ENCODE data around the gene BCL2.

Gene BCL2

DNA sequence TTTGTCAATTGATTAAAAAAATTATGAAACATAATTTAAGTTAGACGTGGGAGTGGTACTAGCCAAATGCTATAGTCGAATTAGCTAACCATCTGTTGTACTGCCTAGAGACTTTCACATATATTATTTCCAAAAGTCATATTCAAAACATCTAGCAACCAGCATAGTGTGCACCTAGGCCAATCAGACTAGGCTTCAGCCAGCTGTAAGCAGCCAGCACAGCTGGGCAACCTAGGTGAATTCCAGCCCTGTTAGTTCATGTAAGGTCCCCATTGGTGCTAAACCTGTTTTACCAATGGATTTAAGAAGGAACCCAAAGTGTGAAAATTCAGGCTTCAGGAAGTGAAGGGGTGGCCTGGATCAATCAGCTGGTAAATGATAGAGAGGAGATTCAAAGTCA lies 144.3 kb downstream of the BCL2 start:
- H3K4me3 ChIP-seq (ENCODE audit: control insufficient read depth in 1 of 7, extremely low read depth in 1 of 7, insufficient read depth in 4 of 7, low read depth in 2 of 7, low read length in 6 of 7) = no peak overlapping the region
- ChIA-PET CTCF (interaction anchor here (1.1 kb wide), 1 partner anchor 143 kb away, joined by 3 read pairs; no protein-coding TSS in a partner anchor), POLR2A (no interaction called here)
- H3K36me3 ChIP-seq (ENCODE audit: control insufficient read depth in 4 of 4, insufficient read depth in 4 of 4, low read length in 3 of 4) = peaks cover 0 to 12% (median 0%) of the 10 kb centered on the region in 4 experiments
- DNase-seq = no peak
- H3K4me1 ChIP-seq (ENCODE audit: control extremely low read depth in 1 of 4, control insufficient read depth in 4 of 4, insufficient read depth in 4 of 4, low read length in 3 of 4) = peaks cover 0 to 15% (median 6%) of the 10 kb centered on the region in 4 experiments
- H3K27me3 ChIP-seq (replicated peaks in 2 of 5; ENCODE audit: control insufficient read depth in 4 of 5, insufficient read depth in 5 of 5, low read length in 4 of 5) = no peaks in the 10 kb centered on the region
- no CpG with 5 or more reads among the region's 2 CpGs for WGBS (ENCODE audit: insufficient coverage)
- peaks cover 0 to 4% (median 0%) of the 10 kb centered on the region in 5 experiments for H3K9me3 ChIP-seq (ENCODE audit: control extremely low read depth in 1 of 5, control insufficient read depth in 4 of 5, insufficient read depth in 2 of 5, low read depth in 1 of 5, low read length in 4 of 5)
- H3K27ac ChIP-seq (ENCODE audit: insufficient read depth in 1 of 2, low read depth in 1 of 2, low read length in 2 of 2, poor library complexity in 1 of 2, severe bottlenecking in 2 of 2) = no peak overlapping the region

DNA sequence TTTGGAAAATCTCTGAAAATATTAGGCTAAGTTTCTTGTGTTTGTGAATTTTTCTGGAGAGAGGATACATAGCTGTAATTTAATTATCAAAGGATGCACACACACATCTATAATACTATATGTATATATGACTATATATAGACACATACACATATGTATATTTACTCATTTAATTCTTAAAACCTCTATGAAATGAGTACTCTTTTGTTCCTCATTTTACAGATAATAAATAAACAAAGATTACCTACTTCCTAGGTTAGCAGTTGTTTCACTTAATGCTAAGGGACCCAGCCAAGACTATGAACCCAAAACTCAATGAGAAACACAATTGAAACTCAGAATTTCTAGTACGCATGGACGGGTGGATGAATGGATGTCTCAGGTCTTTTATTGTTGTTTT lies 145.6 kb downstream of the BCL2 start:
- Histone ChIP-seq H3K4me3 (ENCODE audit: control insufficient read depth in 1 of 7, extremely low read depth in 1 of 7, insufficient read depth in 4 of 7, low read depth in 2 of 7, low read length in 6 of 7) (peak overlapping the region in 1 of 7 experiments; percentile 40), H3K4me1 (ENCODE audit: control extremely low read depth in 1 of 4, control insufficient read depth in 4 of 4, insufficient read depth in 4 of 4, low read length in 3 of 4) (peaks cover 0 to 12% (median 4%) of the 10 kb centered on the region in 4 experiments), H3K27me3 (replicated peaks in 2 of 5; ENCODE audit: control insufficient read depth in 4 of 5, insufficient read depth in 5 of 5, low read length in 4 of 5) (no peaks in the 10 kb centered on the region), H3K9me3 (ENCODE audit: control extremely low read depth in 1 of 5, control insufficient read depth in 4 of 5, insufficient read depth in 2 of 5, low read depth in 1 of 5, low read length in 4 of 5) (peaks cover 0 to 4% (median 0%) of the 10 kb centered on the region in 5 experiments), H3K36me3 (ENCODE audit: control insufficient read depth in 4 of 4, insufficient read depth in 4 of 4, low read length in 3 of 4) (peaks cover 0 to 5% (median 0%) of the 10 kb centered on the region in 4 experiments), H3K27ac (ENCODE audit: insufficient read depth in 1 of 2, low read depth in 1 of 2, low read length in 2 of 2, poor library complexity in 1 of 2, severe bottlenecking in 2 of 2) (no peak overlapping the region)
- WGBS (ENCODE audit: insufficient coverage) = no CpG with 5 or more reads among the region's 2 CpGs
- ChIA-PET POLR2A (no interaction called here), CTCF (interaction anchor here (0.7 to 2.8 kb wide), 4 partner anchors 144 to 703 kb away, joined by 3 to 14 read pairs (median 3); partner anchors contain the start of gene BCL2)
- no peak for DNase-seq

DNA sequence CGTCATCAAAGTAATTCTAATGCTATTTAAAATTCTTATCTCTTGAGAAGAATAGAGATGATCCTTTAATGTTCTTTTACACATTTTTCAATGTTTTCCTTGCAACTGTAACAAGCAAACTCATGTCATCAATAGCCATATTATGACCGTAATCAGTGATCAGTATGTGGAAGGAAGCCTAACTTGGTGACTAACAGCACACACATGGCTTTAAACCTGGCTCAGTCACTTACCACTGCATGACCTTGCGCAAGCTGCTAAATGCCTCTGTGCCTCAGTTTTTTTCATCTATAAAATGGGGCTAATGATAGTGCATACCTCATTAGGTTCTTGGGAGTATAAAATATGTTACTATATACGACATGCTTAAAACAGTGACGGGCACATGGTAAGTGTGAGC lies 149.7 kb downstream of the BCL2 start:
- Histone ChIP-seq H3K4me3 (ENCODE audit: control insufficient read depth in 1 of 7, extremely low read depth in 1 of 7, insufficient read depth in 4 of 7, low read depth in 2 of 7, low read length in 6 of 7) (no peak overlapping the region), H3K9me3 (ENCODE audit: control extremely low read depth in 1 of 5, control insufficient read depth in 4 of 5, insufficient read depth in 2 of 5, low read depth in 1 of 5, low read length in 4 of 5) (peaks cover 0 to 1% (median 0%) of the 10 kb centered on the region in 5 experiments), H3K27me3 (replicated peaks in 2 of 5; ENCODE audit: control insufficient read depth in 4 of 5, insufficient read depth in 5 of 5, low read length in 4 of 5) (no peaks in the 10 kb centered on the region), H3K4me1 (ENCODE audit: control extremely low read depth in 1 of 4, control insufficient read depth in 4 of 4, insufficient read depth in 4 of 4, low read length in 3 of 4) (peaks cover 0 to 6% (median 2%) of the 10 kb centered on the region in 4 experiments), H3K36me3 (ENCODE audit: control insufficient read depth in 4 of 4, insufficient read depth in 4 of 4, low read length in 3 of 4) (peaks cover 0 to 2% (median 0%) of the 10 kb centered on the region in 4 experiments), H3K27ac (ENCODE audit: insufficient read depth in 1 of 2, low read depth in 1 of 2, low read length in 2 of 2, poor library complexity in 1 of 2, severe bottlenecking in 2 of 2) (no peak overlapping the region)
- ChIA-PET POLR2A (no interaction called here), CTCF (interaction anchor here (1.5 kb wide), 1 partner anchor 39 kb away, joined by 3 read pairs; no protein-coding TSS in a partner anchor)
- no peak for DNase-seq
- WGBS (ENCODE audit: insufficient coverage) = 92% methylated on average over 2 of the region's 5 CpGs

DNA sequence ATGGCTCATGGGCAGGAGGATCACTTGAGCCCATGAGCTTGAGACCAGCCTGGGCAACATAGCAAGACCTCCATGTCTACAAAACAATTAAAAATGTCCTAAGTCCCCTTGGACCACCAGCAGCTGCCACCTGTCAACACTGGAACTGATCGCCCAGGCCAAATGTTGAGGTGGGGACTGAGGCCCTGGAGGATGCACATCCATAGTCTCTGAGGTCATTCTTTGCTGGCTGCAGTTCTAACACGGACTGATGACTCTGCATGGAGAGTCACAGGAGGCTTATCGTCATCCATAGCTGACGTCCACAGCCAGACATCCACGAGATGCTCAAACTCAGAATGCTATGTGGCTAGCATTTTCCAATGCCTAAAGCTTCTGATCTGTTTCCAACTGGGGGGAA lies 151.3 kb downstream of the BCL2 start:
- H3K27ac ChIP-seq (ENCODE audit: insufficient read depth in 1 of 2, low read depth in 1 of 2, low read length in 2 of 2, poor library complexity in 1 of 2, severe bottlenecking in 2 of 2) = no peak overlapping the region
- CTCF ChIA-PET = interaction anchor here (1.0 to 1.6 kb wide), 3 partner anchors 12 to 18 kb away, joined by 3 to 4 read pairs (median 3); no protein-coding TSS in a partner anchor

DNA sequence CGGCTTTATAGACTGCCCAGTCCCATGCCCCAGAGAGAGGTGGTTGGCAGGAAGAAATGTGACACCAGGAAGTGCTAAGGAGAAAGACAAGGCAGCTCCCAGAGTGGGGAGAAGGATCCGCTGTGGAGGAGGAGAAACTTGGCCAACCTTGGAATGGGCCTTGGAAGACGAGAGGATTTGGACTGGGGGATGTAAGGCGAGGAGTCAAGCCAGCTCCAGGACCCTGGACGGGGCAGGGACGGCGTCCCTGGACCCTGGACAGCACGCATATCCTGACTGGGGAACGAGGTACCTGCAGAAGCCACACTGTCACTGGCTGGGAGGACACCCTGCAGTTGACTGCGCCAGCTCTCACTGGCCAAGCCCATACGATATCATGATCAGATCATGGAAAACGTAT lies 153.4 kb downstream of the BCL2 start:
- peaks cover 0 to 2% (median 0%) of the 10 kb centered on the region in 4 experiments for H3K36me3 ChIP-seq (ENCODE audit: control insufficient read depth in 4 of 4, insufficient read depth in 4 of 4, low read length in 3 of 4)
- no peak overlapping the region for H3K27ac ChIP-seq (ENCODE audit: insufficient read depth in 1 of 2, low read depth in 1 of 2, low read length in 2 of 2, poor library complexity in 1 of 2, severe bottlenecking in 2 of 2)
- 97% methylated on average over 10 of the region's 12 CpGs for WGBS (ENCODE audit: insufficient coverage)
- ChIA-PET CTCF (interaction anchor here (0.9 to 5.8 kb wide), 4 partner anchors 13 to 35 kb away, joined by 3 to 39 read pairs (median 4); no protein-coding TSS in a partner anchor), POLR2A (no interaction called here)
- no peaks in the 10 kb centered on the region for H3K27me3 ChIP-seq (replicated peaks in 2 of 5; ENCODE audit: control insufficient read depth in 4 of 5, insufficient read depth in 5 of 5, low read length in 4 of 5)
- no peak overlapping the region for H3K4me3 ChIP-seq (ENCODE audit: control insufficient read depth in 1 of 7, extremely low read depth in 1 of 7, insufficient read depth in 4 of 7, low read depth in 2 of 7, low read length in 6 of 7)
- peaks cover 0 to 11% (median 0%) of the 10 kb centered on the region in 4 experiments for H3K4me1 ChIP-seq (ENCODE audit: control extremely low read depth in 1 of 4, control insufficient read depth in 4 of 4, insufficient read depth in 4 of 4, low read length in 3 of 4)
- H3K9me3 ChIP-seq (ENCODE audit: control extremely low read depth in 1 of 5, control insufficient read depth in 4 of 5, insufficient read depth in 2 of 5, low read depth in 1 of 5, low read length in 4 of 5) = no peaks in the 10 kb centered on the region
- DNase-seq = no peak

More for the DNA sequence above, 151.3 kb downstream of the BCL2 start:
- POLR2A ChIA-PET = no interaction called here
- WGBS (ENCODE audit: insufficient coverage) = 88% methylated on average over 5 of the region's 5 CpGs
- Histone ChIP-seq H3K27me3 (replicated peaks in 2 of 5; ENCODE audit: control insufficient read depth in 4 of 5, insufficient read depth in 5 of 5, low read length in 4 of 5) (no peaks in the 10 kb centered on the region), H3K36me3 (ENCODE audit: control insufficient read depth in 4 of 4, insufficient read depth in 4 of 4, low read length in 3 of 4) (peaks cover 0 to 2% (median 0%) of the 10 kb centered on the region in 4 experiments), H3K4me1 (ENCODE audit: control extremely low read depth in 1 of 4, control insufficient read depth in 4 of 4, insufficient read depth in 4 of 4, low read length in 3 of 4) (peaks cover 0 to 2% (median 0%) of the 10 kb centered on the region in 4 experiments), H3K4me3 (ENCODE audit: control insufficient read depth in 1 of 7, extremely low read depth in 1 of 7, insufficient read depth in 4 of 7, low read depth in 2 of 7, low read length in 6 of 7) (no peak overlapping the region), H3K9me3 (ENCODE audit: control extremely low read depth in 1 of 5, control insufficient read depth in 4 of 5, insufficient read depth in 2 of 5, low read depth in 1 of 5, low read length in 4 of 5) (no peaks in the 10 kb centered on the region)
- DNase-seq = no peak

GRCh38 chr18:63164396-63164795 lies 155.2 kb downstream of the BCL2 start:
- Histone ChIP-seq H3K36me3 (ENCODE audit: control insufficient read depth in 4 of 4, insufficient read depth in 4 of 4, low read length in 3 of 4) (peaks cover 0 to 2% (median under 1%) of the 10 kb centered on the region in 4 experiments), H3K27ac (ENCODE audit: insufficient read depth in 1 of 2, low read depth in 1 of 2, low read length in 2 of 2, poor library complexity in 1 of 2, severe bottlenecking in 2 of 2) (no peak overlapping the region), H3K9me3 (ENCODE audit: control extremely low read depth in 1 of 5, control insufficient read depth in 4 of 5, insufficient read depth in 2 of 5, low read depth in 1 of 5, low read length in 4 of 5) (no peaks in the 10 kb centered on the region), H3K4me3 (ENCODE audit: control insufficient read depth in 1 of 7, extremely low read depth in 1 of 7, insufficient read depth in 4 of 7, low read depth in 2 of 7, low read length in 6 of 7) (no peak overlapping the region), H3K4me1 (ENCODE audit: control extremely low read depth in 1 of 4, control insufficient read depth in 4 of 4, insufficient read depth in 4 of 4, low read length in 3 of 4) (peaks cover 0 to 13% (median 0%) of the 10 kb centered on the region in 4 experiments), H3K27me3 (replicated peaks in 2 of 5; ENCODE audit: control insufficient read depth in 4 of 5, insufficient read depth in 5 of 5, low read length in 4 of 5) (no peaks in the 10 kb centered on the region)
- 88% methylated on average over 1 of the region's 1 CpG for WGBS (ENCODE audit: insufficient coverage)
- CTCF ChIA-PET = interaction anchor here (0.7 to 5.8 kb wide), 4 partner anchors 8 to 162 kb away, joined by 3 to 39 read pairs (median 8); no protein-coding TSS in a partner anchor
- no peak for DNase-seq
- POLR2A ChIA-PET = no interaction called here

GRCh38 chr18:63162271-63163014 lies 157.1 kb downstream of the BCL2 start:
- no peaks in the 10 kb centered on the region for H3K9me3 ChIP-seq (ENCODE audit: control extremely low read depth in 1 of 5, control insufficient read depth in 4 of 5, insufficient read depth in 2 of 5, low read depth in 1 of 5, low read length in 4 of 5)
- CTCF ChIA-PET = interaction anchor here (1.0 to 5.8 kb wide), 4 partner anchors 9 to 98 kb away, joined by 3 to 39 read pairs (median 8); no protein-coding TSS in a partner anchor
- no peak overlapping the region for H3K27ac ChIP-seq (ENCODE audit: insufficient read depth in 1 of 2, low read depth in 1 of 2, low read length in 2 of 2, poor library complexity in 1 of 2, severe bottlenecking in 2 of 2)
- 90% methylated on average over 6 of the region's 7 CpGs for WGBS (ENCODE audit: insufficient coverage)
- no peak for DNase-seq
- H3K4me3 ChIP-seq (ENCODE audit: control insufficient read depth in 1 of 7, extremely low read depth in 1 of 7, insufficient read depth in 4 of 7, low read depth in 2 of 7, low read length in 6 of 7) = no peak overlapping the region
- peaks cover 0 to 2% (median 0%) of the 10 kb centered on the region in 4 experiments for H3K36me3 ChIP-seq (ENCODE audit: control insufficient read depth in 4 of 4, insufficient read depth in 4 of 4, low read length in 3 of 4)
- H3K27me3 ChIP-seq (replicated peaks in 2 of 5; ENCODE audit: control insufficient read depth in 4 of 5, insufficient read depth in 5 of 5, low read length in 4 of 5) = no peaks in the 10 kb centered on the region
- POLR2A ChIA-PET = no interaction called here
- H3K4me1 ChIP-seq (ENCODE audit: control extremely low read depth in 1 of 4, control insufficient read depth in 4 of 4, insufficient read depth in 4 of 4, low read length in 3 of 4) = peaks cover 0 to 13% (median 0%) of the 10 kb centered on the region in 4 experiments

Data from common myeloid progenitor, CD34-positive (primary cell).